Astrocyte of the cerebellum (primary cell): Measurements from ENCODE around the gene RAMACL.

Source experiments
- DNase-seq: peaks from one replicate; pipeline ENCODE4 v3.0.0-alpha.2; 2011; ENCODE audit warnings: low read depth
- H3K4me3 ChIP-seq: 2 replicates; pipeline ENCODE4 v1.5.1; 2011; ENCODE audit warnings: mild to moderate bottlenecking, low read depth, low read length, moderate library complexity
- CTCF ChIP-seq: IDR thresholded peaks from 2 replicates; pipeline ENCODE4 v1.5.1; 2012; ENCODE audit warnings: low read length, low read depth, moderate library complexity, mild to moderate bottlenecking; ENCODE audit errors: missing control alignments
- in situ Hi-C: cut with HindIII; loops from 2 replicates; pipeline ENCODE4 v1.10.0; 2017; ENCODE audit warnings: low sequenced_read_pairs

RAMACL gene

DNA sequence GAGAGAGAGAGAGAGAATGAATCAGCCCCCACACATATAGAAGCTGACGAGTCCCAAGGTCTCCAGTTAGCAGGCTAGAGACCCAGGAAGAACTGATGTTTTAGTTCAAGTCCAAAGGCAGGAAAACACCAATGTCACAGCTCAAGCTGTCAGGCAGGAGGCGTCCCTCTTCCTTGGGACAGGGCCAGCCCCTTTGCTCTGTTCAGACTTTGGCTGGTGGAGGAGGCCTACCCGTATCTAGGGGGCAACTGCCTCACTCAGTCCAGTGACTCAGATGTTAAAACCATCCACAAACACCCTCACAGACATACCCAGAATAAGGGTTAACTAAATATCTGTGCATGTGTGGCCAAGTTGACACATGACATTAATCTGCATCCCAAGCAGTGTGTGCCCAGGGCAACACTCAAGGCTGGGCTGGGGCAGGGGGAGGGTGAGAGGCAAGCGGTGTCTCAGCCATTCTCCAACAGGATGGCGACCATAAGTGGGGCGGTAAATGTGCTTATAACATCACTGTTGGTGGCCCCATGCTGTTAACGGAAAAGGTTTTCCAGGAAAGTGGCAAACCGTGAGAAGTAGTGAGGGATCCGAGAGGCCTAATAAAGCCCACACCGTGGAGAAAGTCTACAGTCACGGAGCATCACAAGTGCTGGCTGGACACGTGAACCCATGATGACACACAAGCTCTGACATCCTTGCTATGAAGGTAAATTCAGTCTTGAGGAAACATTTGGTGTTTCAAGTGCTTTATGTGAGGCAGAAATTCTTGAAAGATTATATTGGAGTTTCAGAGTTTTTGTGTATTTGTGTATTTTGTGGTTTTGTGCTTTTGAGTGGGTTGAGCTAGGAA, 28.1 kb downstream of the RAMACL start:
- H3K4me3 ChIP-seq = no peak overlapping the region
- TF ChIP-seq CTCF = no peak
- no peak for DNase-seq
- in situ Hi-C loops = no loop called here

DNA sequence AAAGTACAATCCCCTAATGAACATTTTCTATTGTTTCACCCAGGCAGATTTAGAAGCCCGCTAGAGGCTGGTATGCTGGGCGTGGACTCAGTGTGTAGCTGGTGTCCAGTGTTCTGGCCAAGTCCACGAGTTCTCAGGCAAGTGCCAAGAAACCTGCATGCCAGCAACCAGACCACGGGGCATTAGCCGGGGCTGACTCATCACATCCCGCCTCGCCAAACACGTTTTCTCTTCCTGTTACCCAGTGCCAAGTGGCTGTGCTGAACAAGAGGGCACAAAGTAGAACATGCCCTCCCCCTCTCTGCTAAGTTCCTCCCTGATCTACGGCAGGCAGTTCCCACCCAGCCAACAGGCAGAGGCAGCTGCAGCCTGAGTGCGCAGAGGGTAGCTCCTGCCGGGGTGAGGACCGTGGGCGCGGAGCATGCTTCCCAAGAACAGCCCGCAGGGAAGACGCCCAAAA, 29.6 kb downstream of the RAMACL start:
- H3K4me3 ChIP-seq = peak overlapping the region; percentile 1
- in situ Hi-C loops = no loop called here
- DNase-seq = peak; percentile 95
- TF ChIP-seq CTCF = peak; percentile 6

DNA sequence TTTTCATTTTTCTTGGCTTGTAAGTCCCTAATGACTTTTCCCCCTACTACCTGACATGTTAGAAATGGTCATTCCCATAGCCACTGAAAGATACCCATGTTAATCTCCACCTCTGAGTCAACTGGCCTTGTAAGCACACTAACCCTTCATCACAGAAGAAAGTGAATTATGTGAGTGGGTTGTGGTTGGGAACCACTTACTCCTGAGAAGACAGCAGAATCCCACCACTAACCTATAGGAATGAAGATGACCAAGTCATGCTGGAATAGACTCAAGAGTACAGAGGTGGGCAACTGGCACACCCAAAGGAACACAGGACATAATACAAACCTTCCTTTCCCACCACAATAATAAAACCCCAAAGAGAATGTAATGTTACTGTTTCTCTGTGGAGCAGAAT, 30.1 kb downstream of the RAMACL start:
- no peak overlapping the region for H3K4me3 ChIP-seq
- DNase-seq = peak; percentile 62
- in situ Hi-C loops = no loop called here
- no peak for TF ChIP-seq CTCF

- DNase-seq = no peak
- in situ Hi-C loops = no loop called here
- no peak for TF ChIP-seq CTCF
- H3K4me3 ChIP-seq = no peak overlapping the region
These were observed 31.4 kb downstream of the RAMACL start for GRCh38 chr6:166555086-166555485.

- in situ Hi-C loops = no loop called here
- TF ChIP-seq CTCF = no peak
- H3K4me3 ChIP-seq = no peak overlapping the region
- no peak for DNase-seq
These were observed 32.2 kb downstream of the RAMACL start for GRCh38 chr6:166554316-166554715.

- in situ Hi-C loops = no loop called here
- no peak for DNase-seq
- no peak for TF ChIP-seq CTCF
- no peak overlapping the region for H3K4me3 ChIP-seq
These were observed 32.8 kb downstream of the RAMACL start for GRCh38 chr6:166553563-166554271.
